Glutamatergic neuron (in vitro differentiated cells): ENCODE data around the gene ISOC1. TPM values are rescaled to one million over a fixed set of nuclear protein-coding genes. Genes with fewer than 3 reads are reported as not detected.

Source experiments
- DNase-seq: peaks from one replicate; pipeline ENCODE4 v3.0.0; 2022
- H3K27ac Mint-ChIP-seq: one replicate; pipeline ENCODE4 v1.8.0; 2020; ENCODE audit warnings: mild to moderate bottlenecking, mixed read lengths, inconsistent platforms; ENCODE audit not compliant: unreplicated experiment
- H3K27me3 Mint-ChIP-seq: one replicate; pipeline ENCODE4 v1.8.0; 2020; ENCODE audit warnings: mild to moderate bottlenecking, moderate library complexity, mixed read lengths, inconsistent platforms; ENCODE audit not compliant: unreplicated experiment
- H3K36me3 Mint-ChIP-seq: one replicate; pipeline ENCODE4 v1.8.0; 2020; ENCODE audit warnings: mild to moderate bottlenecking, mixed read lengths, inconsistent platforms; ENCODE audit not compliant: unreplicated experiment
- H3K4me1 Mint-ChIP-seq: one replicate; pipeline ENCODE4 v1.8.0; 2020; ENCODE audit warnings: mild to moderate bottlenecking, low read depth, mixed read lengths, inconsistent platforms; ENCODE audit not compliant: unreplicated experiment
- H3K4me3 Mint-ChIP-seq: one replicate; pipeline ENCODE4 v1.8.0; 2020; ENCODE audit warnings: mild to moderate bottlenecking, mixed read lengths, inconsistent platforms; ENCODE audit not compliant: unreplicated experiment
- H3K9me3 Mint-ChIP-seq: one replicate; pipeline ENCODE4 v1.8.0; 2020; ENCODE audit warnings: mild to moderate bottlenecking, moderate library complexity, mixed read lengths, inconsistent platforms; ENCODE audit not compliant: unreplicated experiment
- CTCF ChIP-seq: fragments of 200-600 bp; sonication (generic); IDR thresholded peaks from one replicate; pipeline ENCODE4 v1.5.0; 2021; ENCODE audit not compliant: partially characterized antibody, unreplicated experiment
- total RNA-seq: library from RNA; stranded (reverse); fragmentation: NEBNext Ultra II Directional; extraction: Animal tissue kit (Norgen Biotek cat#: 25700); gene quantifications from one replicate; pipeline ENCODE4 v1.2.1, GENCODE V29; 2021; ENCODE audit not compliant: unreplicated experiment

The ISOC1 gene
- total RNA-seq, 1 donor from 2014 or later = 4.8 TPM

GRCh38 chr5:129115680-129116079, 21.1 kb downstream of the ISOC1 start:
- no peaks in the 10 kb centered on the region for H3K36me3 Mint-ChIP-seq
- no peak overlapping the region for H3K4me3 Mint-ChIP-seq
- no peaks in the 10 kb centered on the region for H3K9me3 Mint-ChIP-seq
- H3K27me3 Mint-ChIP-seq = no peaks in the 10 kb centered on the region
- no peaks in the 10 kb centered on the region for H3K4me1 Mint-ChIP-seq
- H3K27ac Mint-ChIP-seq = no peak overlapping the region
- no peak for DNase-seq
- no peak for TF ChIP-seq CTCF

GRCh38 chr5:129116797-129117196, 22.2 kb downstream of the ISOC1 start:
- no peak for DNase-seq
- TF ChIP-seq CTCF = no peak
- no peaks in the 10 kb centered on the region for H3K27me3 Mint-ChIP-seq

GRCh38 chr5:129118405-129118804, 23.9 kb downstream of the ISOC1 start:
- Mint-ChIP-seq H3K9me3 (no peaks in the 10 kb centered on the region), H3K4me3 (no peak overlapping the region), H3K27ac (no peak overlapping the region), H3K36me3 (no peaks in the 10 kb centered on the region), H3K4me1 (no peaks in the 10 kb centered on the region), H3K27me3 (no peaks in the 10 kb centered on the region)
- no peak for DNase-seq
- TF ChIP-seq CTCF = no peak

More at GRCh38 chr5:129116797-129117196, 22.2 kb downstream of the ISOC1 start:
- Mint-ChIP-seq H3K36me3 (no peaks in the 10 kb centered on the region), H3K4me1 (no peaks in the 10 kb centered on the region), H3K9me3 (no peaks in the 10 kb centered on the region), H3K4me3 (no peak overlapping the region), H3K27ac (no peak overlapping the region)

GRCh38 chr5:129118826-129119225, 24.3 kb downstream of the ISOC1 start:
- no peaks in the 10 kb centered on the region for H3K9me3 Mint-ChIP-seq
- no peak for DNase-seq
- H3K4me1 Mint-ChIP-seq = no peaks in the 10 kb centered on the region
- no peaks in the 10 kb centered on the region for H3K27me3 Mint-ChIP-seq
- no peak overlapping the region for H3K4me3 Mint-ChIP-seq
- H3K27ac Mint-ChIP-seq = no peak overlapping the region
- H3K36me3 Mint-ChIP-seq = no peaks in the 10 kb centered on the region
- no peak for TF ChIP-seq CTCF

- H3K36me3 Mint-ChIP-seq = no peaks in the 10 kb centered on the region
- no peaks in the 10 kb centered on the region for H3K9me3 Mint-ChIP-seq
Measured at GRCh38 chr5:129120158-129120581, 25.6 kb downstream of the ISOC1 start.

More at GRCh38 chr5:129120158-129120581, 25.6 kb downstream of the ISOC1 start:
- Mint-ChIP-seq H3K27ac (no peak overlapping the region), H3K27me3 (peaks cover 4% of the 10 kb centered on the region), H3K4me3 (no peak overlapping the region), H3K4me1 (peaks cover 8% of the 10 kb centered on the region)
- no peak for DNase-seq
- TF ChIP-seq CTCF = no peak
